Measurements from ENCODE around the gene CTNNA2.

DNA sequence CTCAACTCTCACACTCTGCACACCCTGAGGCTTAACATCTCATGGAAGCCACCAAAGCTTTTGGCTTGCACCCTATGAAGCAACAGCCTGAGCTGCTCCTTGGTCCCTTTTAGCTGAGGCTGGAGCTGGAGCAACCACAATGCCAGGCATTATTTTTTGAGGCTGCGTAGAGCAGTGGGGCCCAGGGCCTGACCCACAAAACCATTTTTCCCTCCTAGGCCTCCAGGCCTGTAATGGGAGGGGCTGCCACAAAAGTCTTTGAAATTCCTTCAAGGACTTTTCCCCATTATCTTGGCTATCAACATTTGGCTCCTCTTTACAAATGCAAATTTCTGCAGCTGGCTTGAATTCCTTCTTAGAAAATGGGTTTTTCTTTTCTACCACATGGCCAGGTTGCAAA is 39.8 kb downstream of the CTNNA2 start:
- TF ChIP-seq SIN3A (conservative IDR thresholded peaks at IDR 0.05 in 1 of 2, IDR thresholded peaks at IDR 0.05 in 1 of 2; ENCODE audit: low read depth in 1 of 2, low read length in 2 of 2) (no peak), CTCF (IDR thresholded peaks at IDR 0.05; ENCODE audit: control extremely low read depth in 1 of 3, insufficient read depth in 1 of 3, low read depth in 1 of 3, low read length in 3 of 3) (no peak), CEBPB (IDR thresholded peaks at IDR 0.05; ENCODE audit: low read depth, low read length) (no peak)

All from H1 (cell line).